GM23248 (cell line): ENCODE results near the gene LMAN2L.

Experiments
- EZH2 ChIP-seq: fragments of 200-600 bp; sonication (generic); IDR thresholded peaks from 2 replicates; pipeline ENCODE4 v1.6.1; 2018; ENCODE audit warnings: antibody characterized with exemption, mild to moderate bottlenecking; ENCODE audit not compliant: insufficient read depth, poor library complexity, severe bottlenecking
- EZH2phosphoT487 ChIP-seq: fragments of 200-600 bp; sonication (generic); IDR thresholded peaks from 2 replicates; pipeline ENCODE4 v1.6.1; 2018; ENCODE audit warnings: antibody characterized with exemption, moderate library complexity, mild to moderate bottlenecking, low read depth; ENCODE audit not compliant: insufficient read depth

- TF ChIP-seq EZH2phosphoT487 (no peak), EZH2 (no peak)
These were observed 10.1 kb downstream of the LMAN2L start for GRCh38 chr2:96729748-96730147.
